HEK293T (cell line): ENCODE data around the gene TBL1X.

Source experiments
- BHLHE40 ChIP-seq: fragments of 450-650 bp; IDR thresholded peaks from 2 replicates; pipeline ENCODE4 v1.6.1; 2016; ENCODE audit warnings: mild to moderate bottlenecking, moderate library complexity, borderline replicate concordance
- CTBP1 ChIP-seq: fragments of 450-650 bp; IDR thresholded peaks from 2 replicates; pipeline ENCODE4 v1.6.1; 2016; ENCODE audit warnings: borderline replicate concordance
- HDGF ChIP-seq: fragments of 450-650 bp; IDR thresholded peaks from 2 replicates; pipeline ENCODE4 v1.6.1; 2017; ENCODE audit warnings: antibody characterized with exemption, borderline replicate concordance
- LEF1 ChIP-seq: fragments of 450-650 bp; IDR thresholded peaks from 2 replicates; pipeline ENCODE4 v1.6.1; 2017; ENCODE audit warnings: mild to moderate bottlenecking, borderline replicate concordance
- SUZ12 ChIP-seq: fragments of 450-650 bp; IDR thresholded peaks from 2 replicates; pipeline ENCODE4 v1.6.1; 2016; ENCODE audit warnings: mild to moderate bottlenecking
- ZNF384 ChIP-seq: fragments of 450-650 bp; IDR thresholded peaks from 2 replicates; pipeline ENCODE4 v1.6.1; 2016
- TF ChIP-seq, protein P1 (sequence below): fragments of 450-650 bp; IDR thresholded peaks from 2 replicates; pipeline ENCODE4 v1.6.1; 2016

DNA sequence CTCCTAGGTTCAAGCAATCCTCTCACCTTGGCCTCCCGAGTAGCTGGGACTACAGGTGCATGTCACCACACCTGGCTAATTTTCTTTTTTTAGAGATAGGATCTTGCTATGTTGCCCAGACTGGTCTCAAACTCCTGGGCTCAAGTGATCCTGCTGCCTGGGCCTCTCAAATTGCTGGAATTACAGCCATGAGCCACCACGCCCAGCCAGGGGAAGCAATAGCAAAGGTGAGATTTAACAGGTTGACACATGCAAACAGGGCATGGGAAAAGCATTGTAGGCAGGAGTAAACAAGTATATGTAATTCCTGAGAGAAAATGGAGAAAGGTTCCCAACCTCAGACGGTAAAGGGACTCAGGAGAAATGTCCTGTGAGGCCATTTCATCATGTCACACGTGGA is 33.6 kb upstream of the TBL1X start:
- TF ChIP-seq, protein P1, sequence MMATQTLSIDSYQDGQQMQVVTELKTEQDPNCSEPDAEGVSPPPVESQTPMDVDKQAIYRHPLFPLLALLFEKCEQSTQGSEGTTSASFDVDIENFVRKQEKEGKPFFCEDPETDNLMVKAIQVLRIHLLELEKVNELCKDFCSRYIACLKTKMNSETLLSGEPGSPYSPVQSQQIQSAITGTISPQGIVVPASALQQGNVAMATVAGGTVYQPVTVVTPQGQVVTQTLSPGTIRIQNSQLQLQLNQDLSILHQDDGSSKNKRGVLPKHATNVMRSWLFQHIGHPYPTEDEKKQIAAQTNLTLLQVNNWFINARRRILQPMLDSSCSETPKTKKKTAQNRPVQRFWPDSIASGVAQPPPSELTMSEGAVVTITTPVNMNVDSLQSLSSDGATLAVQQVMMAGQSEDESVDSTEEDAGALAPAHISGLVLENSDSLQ: no peak
- TF ChIP-seq BHLHE40 (no peak), HDGF (no peak), ZNF384 (no peak), SUZ12 (no peak), CTBP1 (no peak), LEF1 (no peak)
